Stimulated activated CD4-positive, alpha-beta T cell treated with anti-CD3 and anti-CD28 coated beads, TNF-alpha, amount 100 ng/mL, for 1 hour (primary cell): Measurements from ENCODE around the gene DAGLA.
"Not testable (repeated sequence)": the region's sequence is repeated elsewhere in the genome, so short reads cannot be mapped to it uniquely, and the experiment has no call there.

Experiments used
- DNase-seq, 3 donors: peaks; one replicate each; pipeline ENCODE4 v3.0.0-alpha.2; 2020; ENCODE audit warnings: low read depth in 3 of 3, low spot score in 1 of 3

DAGLA gene

GRCh38 chr11:61666684-61667297, 13.4 kb upstream of the DAGLA start:
- no peak for DNase-seq

GRCh38 chr11:61667684-61668305, 12.4 kb upstream of the DAGLA start:
- no peak for DNase-seq

GRCh38 chr11:61669417-61669816, 10.8 kb upstream of the DAGLA start:
- DNase-seq, result no peak

GRCh38 chr11:61670626-61671025, 9.6 kb upstream of the DAGLA start:
- no peak for DNase-seq

GRCh38 chr11:61671527-61671926, 8.7 kb upstream of the DAGLA start:
- DNase-seq, result no peak

- DNase-seq, result not testable (repeated sequence)
Measured at GRCh38 chr11:61673946-61674467, 6.2 kb upstream of the DAGLA start.

- no peak for DNase-seq
Measured at GRCh38 chr11:61675826-61676225, 4.4 kb upstream of the DAGLA start.

- DNase-seq, result no peak
Measured at GRCh38 chr11:61679296-61679695, 895 bp upstream of the DAGLA start.

- DNase-seq, result no peak
Measured at GRCh38 chr11:61680622-61681221, 531 bp downstream of the DAGLA start.

- no peak for DNase-seq
Measured at GRCh38 chr11:61682093-61682732, 2.0 kb downstream of the DAGLA start.

- no peak for DNase-seq
Measured at GRCh38 chr11:61682906-61683675, 2.9 kb downstream of the DAGLA start.

- no peak for DNase-seq
Measured at GRCh38 chr11:61683961-61684869, 4.0 kb downstream of the DAGLA start.

- no peak for DNase-seq
Measured at GRCh38 chr11:61684870-61685616, 4.9 kb downstream of the DAGLA start.

GRCh38 chr11:61685617-61685967, 5.4 kb downstream of the DAGLA start:
- DNase-seq, result no peak

GRCh38 chr11:61686066-61686465, 5.9 kb downstream of the DAGLA start:
- DNase-seq, result no peak

GRCh38 chr11:61686469-61686868, 6.3 kb downstream of the DAGLA start:
- no peak for DNase-seq

GRCh38 chr11:61687420-61687819, 7.2 kb downstream of the DAGLA start:
- DNase-seq, result no peak

GRCh38 chr11:61688365-61689163, 8.4 kb downstream of the DAGLA start:
- no peak for DNase-seq

- no peak for DNase-seq
Measured at GRCh38 chr11:61689164-61689496, 8.9 kb downstream of the DAGLA start.
